ENCODE data around the gene ZNF74. TPM values are rescaled to one million over a fixed set of nuclear protein-coding genes. Genes with fewer than 3 reads are reported as not detected.
A peak's percentile ranks its signal among the peaks of the same experiment; 100 is the strongest.

The ZNF74 gene
- total RNA-seq, 1 donor from 2014 or later: 54.2 TPM

GRCh38 chr22:20440637-20441591, 47.0 kb downstream of the ZNF74 start:
- H3K27ac Mint-ChIP-seq (ENCODE audit: unreplicated experiment): no peak overlapping the region
- TF ChIP-seq CTCF (conservative IDR thresholded peaks at IDR 0.05): no peak
- H3K9me3 Mint-ChIP-seq: no peaks in the 10 kb centered on the region
- H3K4me3 Mint-ChIP-seq: peak overlapping the region; percentile 44
- H3K27me3 Mint-ChIP-seq (ENCODE audit: low read depth): peaks cover 17% of the 10 kb centered on the region
- no peak for DNase-seq (ENCODE audit: low read depth, low spot score)
- H3K4me1 Mint-ChIP-seq: peaks cover 16% of the 10 kb centered on the region
- peaks cover 5% of the 10 kb centered on the region for H3K36me3 Mint-ChIP-seq (ENCODE audit: low read depth)

- H3K36me3 Mint-ChIP-seq (ENCODE audit: low read depth): peaks cover 8% of the 10 kb centered on the region
- H3K4me3 Mint-ChIP-seq: no peak overlapping the region
- no peaks in the 10 kb centered on the region for H3K9me3 Mint-ChIP-seq
- H3K4me1 Mint-ChIP-seq: peaks cover 19% of the 10 kb centered on the region
- no peak overlapping the region for H3K27ac Mint-ChIP-seq (ENCODE audit: unreplicated experiment)
- no peak for TF ChIP-seq CTCF (conservative IDR thresholded peaks at IDR 0.05)
- H3K27me3 Mint-ChIP-seq (ENCODE audit: low read depth): peaks cover 13% of the 10 kb centered on the region
- no peak for DNase-seq (ENCODE audit: low read depth, low spot score)
Measured at GRCh38 chr22:20441631-20442484, 47.9 kb downstream of the ZNF74 start.

- H3K4me1 Mint-ChIP-seq: peaks cover 21% of the 10 kb centered on the region
- no peak for TF ChIP-seq CTCF (conservative IDR thresholded peaks at IDR 0.05)
- H3K4me3 Mint-ChIP-seq: no peak overlapping the region
- no peaks in the 10 kb centered on the region for H3K9me3 Mint-ChIP-seq
- peaks cover 8% of the 10 kb centered on the region for H3K36me3 Mint-ChIP-seq (ENCODE audit: low read depth)
- DNase-seq (ENCODE audit: low read depth, low spot score): no peak
- no peak overlapping the region for H3K27ac Mint-ChIP-seq (ENCODE audit: unreplicated experiment)
- peaks cover 9% of the 10 kb centered on the region for H3K27me3 Mint-ChIP-seq (ENCODE audit: low read depth)
Measured at GRCh38 chr22:20442485-20443284, 48.7 kb downstream of the ZNF74 start.

- TF ChIP-seq CTCF (conservative IDR thresholded peaks at IDR 0.05): no peak
- DNase-seq (ENCODE audit: low read depth, low spot score): no peak
- Mint-ChIP-seq H3K4me3 (no peak overlapping the region), H3K4me1 (peaks cover 13% of the 10 kb centered on the region), H3K36me3 (ENCODE audit: low read depth) (peaks cover 8% of the 10 kb centered on the region), H3K27ac (ENCODE audit: unreplicated experiment) (no peak overlapping the region), H3K9me3 (no peaks in the 10 kb centered on the region), H3K27me3 (ENCODE audit: low read depth) (peaks cover 3% of the 10 kb centered on the region)
Measured at GRCh38 chr22:20444325-20444724, 50.4 kb downstream of the ZNF74 start.
